ENCODE data around the gene SORL1.
A peak's percentile ranks its signal among the peaks of the same experiment; 100 is the strongest.

SORL1 gene

DNA sequence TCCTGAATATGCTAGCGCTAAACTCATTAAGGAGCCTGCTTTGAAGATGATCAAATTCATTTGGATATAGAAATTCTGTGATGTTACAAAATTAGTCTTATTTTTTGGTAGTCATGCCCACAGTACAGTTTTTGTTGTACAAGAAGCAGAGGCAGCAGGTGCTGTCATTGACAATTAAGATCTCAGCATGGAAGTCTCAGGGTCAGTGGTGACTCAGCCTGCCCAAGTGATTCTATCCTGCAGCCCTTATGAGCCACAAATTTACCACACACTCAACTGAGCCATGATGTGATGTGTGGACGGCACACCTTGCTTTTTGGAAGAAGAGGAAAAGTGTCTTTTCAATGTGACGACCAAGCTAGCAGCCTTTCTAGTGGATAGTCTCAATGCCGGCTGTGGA is 154.2 kb downstream of the SORL1 start:
- H3K36me3 ChIP-seq (ENCODE audit: control insufficient read depth, insufficient read depth, low read length) = peaks cover 10% of the 10 kb centered on the region; the same call in 1 of the 2 replicates
- H3K4me1 ChIP-seq (ENCODE audit: control insufficient read depth, insufficient read depth, low read length) = no peaks in the 10 kb centered on the region
- no peak overlapping the region for H3K27ac ChIP-seq (ENCODE audit: low read length)
- no peaks in the 10 kb centered on the region for H3K27me3 ChIP-seq (ENCODE audit: control insufficient read depth, insufficient read depth, low read length)
- DNase-seq (ENCODE audit: low read depth, low spot score) = no peak
- H3K9me3 ChIP-seq (ENCODE audit: control insufficient read depth, insufficient read depth, low read length) = no peaks in the 10 kb centered on the region
- WGBS (ENCODE audit: insufficient coverage, insufficient read length) = no CpG with 5 or more reads among the region's 4 CpGs
- no peak overlapping the region for H3K4me3 ChIP-seq (ENCODE audit: low read length)

GRCh38 chr11:121607341-121607740 is 155.2 kb downstream of the SORL1 start:
- Histone ChIP-seq H3K4me1 (ENCODE audit: control insufficient read depth, insufficient read depth, low read length) (no peaks in the 10 kb centered on the region), H3K27me3 (ENCODE audit: control insufficient read depth, insufficient read depth, low read length) (no peaks in the 10 kb centered on the region), H3K36me3 (ENCODE audit: control insufficient read depth, insufficient read depth, low read length) (peaks cover 10% of the 10 kb centered on the region; the same call in 1 of the 2 replicates), H3K4me3 (ENCODE audit: low read length) (no peak overlapping the region), H3K9me3 (ENCODE audit: control insufficient read depth, insufficient read depth, low read length) (no peaks in the 10 kb centered on the region), H3K27ac (ENCODE audit: low read length) (no peak overlapping the region)
- DNase-seq (ENCODE audit: low read depth, low spot score) = no peak
- no CpG with 5 or more reads among the region's 5 CpGs for WGBS (ENCODE audit: insufficient coverage, insufficient read length)

- no CpG with 5 or more reads among the region's 9 CpGs for WGBS (ENCODE audit: insufficient coverage, insufficient read length)
- no peaks in the 10 kb centered on the region for H3K27me3 ChIP-seq (ENCODE audit: control insufficient read depth, insufficient read depth, low read length)
- H3K27ac ChIP-seq (ENCODE audit: low read length) = no peak overlapping the region
- DNase-seq (ENCODE audit: low read depth, low spot score) = no peak
- H3K36me3 ChIP-seq (ENCODE audit: control insufficient read depth, insufficient read depth, low read length) = peaks cover 10% of the 10 kb centered on the region; the same call in 1 of the 2 replicates
- H3K4me1 ChIP-seq (ENCODE audit: control insufficient read depth, insufficient read depth, low read length) = no peaks in the 10 kb centered on the region
- no peaks in the 10 kb centered on the region for H3K9me3 ChIP-seq (ENCODE audit: control insufficient read depth, insufficient read depth, low read length)
- H3K4me3 ChIP-seq (ENCODE audit: low read length) = no peak overlapping the region
Measured at GRCh38 chr11:121608545-121609098, 156.5 kb downstream of the SORL1 start.

GRCh38 chr11:121610706-121611105 is 158.6 kb downstream of the SORL1 start:
- Histone ChIP-seq H3K36me3 (ENCODE audit: control insufficient read depth, insufficient read depth, low read length) (peaks cover 6% of the 10 kb centered on the region; the same call in 1 of the 2 replicates), H3K9me3 (ENCODE audit: control insufficient read depth, insufficient read depth, low read length) (no peaks in the 10 kb centered on the region), H3K27ac (ENCODE audit: low read length) (no peak overlapping the region), H3K4me1 (ENCODE audit: control insufficient read depth, insufficient read depth, low read length) (no peaks in the 10 kb centered on the region), H3K27me3 (ENCODE audit: control insufficient read depth, insufficient read depth, low read length) (no peaks in the 10 kb centered on the region), H3K4me3 (ENCODE audit: low read length) (no peak overlapping the region)
- no peak for DNase-seq (ENCODE audit: low read depth, low spot score)
- WGBS (ENCODE audit: insufficient coverage, insufficient read length) = no CpG with 5 or more reads among the region's 6 CpGs

DNA sequence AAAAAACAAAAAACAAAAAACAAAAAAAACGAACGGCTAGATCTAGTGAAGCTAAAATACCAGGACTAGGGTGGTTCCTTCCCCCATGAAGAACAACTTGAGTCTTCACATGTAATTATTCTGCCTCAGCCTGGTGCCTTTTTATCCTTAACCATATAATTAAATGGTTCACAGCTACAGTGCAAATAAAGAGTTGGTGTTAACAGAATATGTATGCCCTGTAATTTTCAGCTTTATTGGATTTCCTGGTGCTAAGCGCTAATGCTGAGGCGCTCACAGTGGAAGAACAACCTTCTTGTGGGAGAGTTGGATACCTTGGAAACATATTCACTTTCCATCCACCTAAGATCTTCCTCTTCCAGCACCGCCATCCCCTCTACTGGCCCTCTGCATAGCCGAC is 159.1 kb downstream of the SORL1 start:
- H3K36me3 ChIP-seq (ENCODE audit: control insufficient read depth, insufficient read depth, low read length) = peaks cover 10% of the 10 kb centered on the region
- H3K4me1 ChIP-seq (ENCODE audit: control insufficient read depth, insufficient read depth, low read length) = no peaks in the 10 kb centered on the region
- no CpG with 5 or more reads among the region's 6 CpGs for WGBS (ENCODE audit: insufficient coverage, insufficient read length)
- H3K27me3 ChIP-seq (ENCODE audit: control insufficient read depth, insufficient read depth, low read length) = no peaks in the 10 kb centered on the region
- H3K4me3 ChIP-seq (ENCODE audit: low read length) = no peak overlapping the region
- no peaks in the 10 kb centered on the region for H3K9me3 ChIP-seq (ENCODE audit: control insufficient read depth, insufficient read depth, low read length)
- no peak overlapping the region for H3K27ac ChIP-seq (ENCODE audit: low read length)
- no peak for DNase-seq (ENCODE audit: low read depth, low spot score)

DNA sequence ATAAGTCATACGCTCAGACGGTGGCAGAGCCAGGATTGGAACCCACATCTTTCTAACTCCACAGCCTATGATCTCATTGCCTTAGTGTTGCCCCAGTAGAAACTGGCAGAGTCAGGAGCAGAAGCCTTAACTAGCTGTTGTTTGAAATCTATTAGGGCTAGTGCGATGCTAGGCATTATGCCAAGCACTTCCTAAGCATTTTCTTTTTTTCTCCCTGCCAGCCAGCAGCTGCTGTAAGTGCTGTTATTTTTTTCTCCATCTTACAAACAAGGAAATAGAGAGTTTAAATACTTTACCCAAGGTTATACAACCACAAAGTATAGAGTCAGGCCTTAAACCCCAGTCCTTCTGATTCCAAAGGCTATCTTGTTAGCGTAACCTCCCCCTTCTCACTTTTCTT is 161.6 kb downstream of the SORL1 start:
- Histone ChIP-seq H3K27ac (ENCODE audit: low read length) (no peak overlapping the region), H3K9me3 (ENCODE audit: control insufficient read depth, insufficient read depth, low read length) (no peaks in the 10 kb centered on the region), H3K27me3 (ENCODE audit: control insufficient read depth, insufficient read depth, low read length) (no peaks in the 10 kb centered on the region), H3K36me3 (ENCODE audit: control insufficient read depth, insufficient read depth, low read length) (peaks cover 6% of the 10 kb centered on the region), H3K4me1 (ENCODE audit: control insufficient read depth, insufficient read depth, low read length) (no peaks in the 10 kb centered on the region), H3K4me3 (ENCODE audit: low read length) (no peak overlapping the region)
- no CpG with 5 or more reads among the region's 4 CpGs for WGBS (ENCODE audit: insufficient coverage, insufficient read length)
- no peak for DNase-seq (ENCODE audit: low read depth, low spot score)

DNA sequence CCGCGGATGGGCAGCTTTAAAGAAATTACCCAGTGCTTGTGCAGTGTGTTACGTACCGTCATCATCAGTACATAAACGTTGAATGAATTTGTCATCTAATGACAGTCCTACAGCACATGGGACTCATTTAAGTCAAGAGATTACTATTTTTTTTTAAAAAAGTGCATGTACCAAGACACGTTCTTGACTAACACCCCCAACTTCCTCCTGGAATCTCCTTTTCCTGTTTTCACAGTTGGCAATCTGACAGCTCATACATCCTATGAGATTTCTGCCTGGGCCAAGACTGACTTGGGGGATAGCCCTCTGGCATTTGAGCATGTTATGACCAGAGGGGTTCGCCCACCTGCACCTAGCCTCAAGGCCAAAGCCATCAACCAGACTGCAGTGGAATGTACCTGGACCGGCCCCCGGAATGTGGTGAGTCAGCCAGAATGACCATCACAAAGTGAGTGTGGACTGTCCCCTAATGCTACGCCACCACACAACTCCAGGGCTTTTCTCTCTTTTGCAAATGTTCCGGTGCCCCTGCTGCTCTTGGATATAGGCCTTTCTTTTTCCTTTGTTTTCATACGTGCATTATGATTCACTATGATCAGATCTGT is 162.6 kb downstream of the SORL1 start:
- WGBS (ENCODE audit: insufficient coverage, insufficient read length) = no CpG with 5 or more reads among the region's 12 CpGs
- Histone ChIP-seq H3K27ac (ENCODE audit: low read length) (no peak overlapping the region), H3K4me3 (ENCODE audit: low read length) (no peak overlapping the region), H3K36me3 (ENCODE audit: control insufficient read depth, insufficient read depth, low read length) (peaks cover 8% of the 10 kb centered on the region), H3K27me3 (ENCODE audit: control insufficient read depth, insufficient read depth, low read length) (no peaks in the 10 kb centered on the region), H3K4me1 (ENCODE audit: control insufficient read depth, insufficient read depth, low read length) (no peaks in the 10 kb centered on the region), H3K9me3 (ENCODE audit: control insufficient read depth, insufficient read depth, low read length) (no peaks in the 10 kb centered on the region)
- DNase-seq (ENCODE audit: low read depth, low spot score) = peak; percentile 16

GRCh38 chr11:121615501-121615900 is 163.4 kb downstream of the SORL1 start:
- Histone ChIP-seq H3K4me1 (ENCODE audit: control insufficient read depth, insufficient read depth, low read length) (no peaks in the 10 kb centered on the region), H3K36me3 (ENCODE audit: control insufficient read depth, insufficient read depth, low read length) (peaks cover 10% of the 10 kb centered on the region), H3K9me3 (ENCODE audit: control insufficient read depth, insufficient read depth, low read length) (no peaks in the 10 kb centered on the region), H3K27me3 (ENCODE audit: control insufficient read depth, insufficient read depth, low read length) (no peaks in the 10 kb centered on the region), H3K4me3 (ENCODE audit: low read length) (no peak overlapping the region), H3K27ac (ENCODE audit: low read length) (no peak overlapping the region)
- DNase-seq (ENCODE audit: low read depth, low spot score) = no peak
- WGBS (ENCODE audit: insufficient coverage, insufficient read length) = no CpG with 5 or more reads among the region's 3 CpGs

DNA sequence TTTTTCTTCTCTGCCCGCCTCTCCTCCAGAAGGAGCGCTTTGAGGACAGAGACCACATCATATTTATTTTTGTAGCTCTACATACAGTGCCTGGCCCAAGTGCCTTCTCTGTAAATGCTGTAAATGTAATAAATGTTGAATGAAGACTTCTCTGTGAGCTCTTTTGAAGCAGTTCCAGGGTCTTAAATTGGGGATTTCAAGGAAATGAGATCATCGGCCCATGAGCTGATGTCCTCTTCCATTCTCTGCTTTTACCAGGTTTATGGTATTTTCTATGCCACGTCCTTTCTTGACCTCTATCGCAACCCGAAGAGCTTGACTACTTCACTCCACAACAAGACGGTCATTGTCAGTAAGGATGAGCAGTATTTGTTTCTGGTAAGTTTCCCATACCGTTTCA is 166.4 kb downstream of the SORL1 start:
- no peak for DNase-seq (ENCODE audit: low read depth, low spot score)
- no CpG with 5 or more reads among the region's 8 CpGs for WGBS (ENCODE audit: insufficient coverage, insufficient read length)
- Histone ChIP-seq H3K4me1 (ENCODE audit: control insufficient read depth, insufficient read depth, low read length) (no peaks in the 10 kb centered on the region), H3K27me3 (ENCODE audit: control insufficient read depth, insufficient read depth, low read length) (no peaks in the 10 kb centered on the region), H3K4me3 (ENCODE audit: low read length) (no peak overlapping the region), H3K27ac (ENCODE audit: low read length) (no peak overlapping the region), H3K9me3 (ENCODE audit: control insufficient read depth, insufficient read depth, low read length) (no peaks in the 10 kb centered on the region), H3K36me3 (ENCODE audit: control insufficient read depth, insufficient read depth, low read length) (peaks cover 13% of the 10 kb centered on the region)

- H3K27me3 ChIP-seq (ENCODE audit: control insufficient read depth, insufficient read depth, low read length) = no peaks in the 10 kb centered on the region
- peaks cover 11% of the 10 kb centered on the region for H3K36me3 ChIP-seq (ENCODE audit: control insufficient read depth, insufficient read depth, low read length)
- no peak overlapping the region for H3K4me3 ChIP-seq (ENCODE audit: low read length)
- no peaks in the 10 kb centered on the region for H3K9me3 ChIP-seq (ENCODE audit: control insufficient read depth, insufficient read depth, low read length)
- no CpG with 5 or more reads among the region's 7 CpGs for WGBS (ENCODE audit: insufficient coverage, insufficient read length)
- H3K4me1 ChIP-seq (ENCODE audit: control insufficient read depth, insufficient read depth, low read length) = no peaks in the 10 kb centered on the region
- no peak overlapping the region for H3K27ac ChIP-seq (ENCODE audit: low read length)
- DNase-seq (ENCODE audit: low read depth, low spot score) = no peak
Measured at GRCh38 chr11:121625777-121626506, 173.8 kb downstream of the SORL1 start.

Data from iPS DF 6.9 (cell line).